ENCODE results near the gene ITIH4.

The ITIH4 gene
- 0.06 to 5.0 (median 0.38) reads per million in 18 experiments for total RNA-seq

GRCh38 chr3:52830535-52831258 lies at the start of gene ITIH4:
ITIH4 (minus strand) TSS chr3:52830672; CDS start chr3:52830642, 30 bp downstream.
- no peak for DNase-seq

DNA sequence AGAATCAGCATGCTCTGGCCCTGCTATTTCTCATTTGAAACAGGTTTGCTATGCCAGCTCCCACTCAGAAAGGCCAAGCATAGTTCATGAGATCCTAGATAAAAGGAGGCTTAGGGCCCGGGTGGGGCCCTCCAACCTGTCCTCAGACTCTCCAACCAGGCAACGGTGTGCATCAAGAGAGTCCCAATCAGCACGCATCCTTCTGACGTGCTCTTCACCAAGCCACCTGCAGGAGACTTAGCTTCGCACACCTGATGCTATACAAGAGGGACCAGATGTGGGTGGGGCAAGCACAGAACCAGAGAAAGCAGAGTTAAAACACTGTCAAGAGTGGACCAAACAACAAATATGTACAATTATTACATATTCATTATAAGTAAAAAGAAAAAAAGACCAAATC lies 49.6 kb upstream of the ITIH4 start:
- DNase-seq = no peak

- no peak for DNase-seq
These were observed 49.1 kb upstream of the ITIH4 start for GRCh38 chr3:52879581-52879980.

DNA sequence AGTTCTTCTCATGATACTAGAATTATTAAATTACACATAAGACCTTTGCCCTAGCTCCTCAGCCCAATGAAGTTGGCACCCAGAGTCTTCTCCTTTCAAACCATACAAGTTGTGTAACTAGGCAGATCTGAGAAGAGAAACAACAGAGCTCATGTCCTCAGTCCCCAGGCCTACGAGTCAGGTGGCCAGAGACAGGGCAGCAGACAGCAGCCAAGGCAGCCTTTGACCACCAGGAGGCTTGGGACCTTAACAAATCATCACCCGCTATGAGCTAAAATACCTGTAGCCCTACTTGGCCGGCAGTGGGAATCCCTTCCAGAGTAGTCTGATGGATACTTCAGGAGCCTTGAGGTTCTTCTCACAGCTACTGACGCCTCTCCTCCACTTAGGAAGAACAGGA lies 48.6 kb upstream of the ITIH4 start:
- DNase-seq = peak in 1 of 2 donors; percentile 47

- no peak for DNase-seq
These were observed 46.6 kb upstream of the ITIH4 start for GRCh38 chr3:52877085-52877484.

- DNase-seq = no peak
These were observed 44.6 kb upstream of the ITIH4 start for GRCh38 chr3:52874864-52875587.

GRCh38 chr3:52874160-52874701 lies 43.8 kb upstream of the ITIH4 start:
- no peak for DNase-seq

- peak; percentile 11 to 15 for DNase-seq
These were observed 43.1 kb upstream of the ITIH4 start for GRCh38 chr3:52873433-52874159.

GRCh38 chr3:52872245-52872644 lies 41.8 kb upstream of the ITIH4 start:
- peak; percentile 18 to 58 for DNase-seq

GRCh38 chr3:52871761-52872160 lies 41.3 kb upstream of the ITIH4 start:
- no peak for DNase-seq

- no peak for DNase-seq
These were observed 40.0 kb upstream of the ITIH4 start for GRCh38 chr3:52870471-52870870.

GRCh38 chr3:52866427-52866826 lies 36.0 kb upstream of the ITIH4 start:
- no peak for DNase-seq

GRCh38 chr3:52865994-52866393 lies 35.5 kb upstream of the ITIH4 start:
- DNase-seq = no peak

GRCh38 chr3:52860424-52860768 lies 29.9 kb upstream of the ITIH4 start:
- DNase-seq = no peak

DNA sequence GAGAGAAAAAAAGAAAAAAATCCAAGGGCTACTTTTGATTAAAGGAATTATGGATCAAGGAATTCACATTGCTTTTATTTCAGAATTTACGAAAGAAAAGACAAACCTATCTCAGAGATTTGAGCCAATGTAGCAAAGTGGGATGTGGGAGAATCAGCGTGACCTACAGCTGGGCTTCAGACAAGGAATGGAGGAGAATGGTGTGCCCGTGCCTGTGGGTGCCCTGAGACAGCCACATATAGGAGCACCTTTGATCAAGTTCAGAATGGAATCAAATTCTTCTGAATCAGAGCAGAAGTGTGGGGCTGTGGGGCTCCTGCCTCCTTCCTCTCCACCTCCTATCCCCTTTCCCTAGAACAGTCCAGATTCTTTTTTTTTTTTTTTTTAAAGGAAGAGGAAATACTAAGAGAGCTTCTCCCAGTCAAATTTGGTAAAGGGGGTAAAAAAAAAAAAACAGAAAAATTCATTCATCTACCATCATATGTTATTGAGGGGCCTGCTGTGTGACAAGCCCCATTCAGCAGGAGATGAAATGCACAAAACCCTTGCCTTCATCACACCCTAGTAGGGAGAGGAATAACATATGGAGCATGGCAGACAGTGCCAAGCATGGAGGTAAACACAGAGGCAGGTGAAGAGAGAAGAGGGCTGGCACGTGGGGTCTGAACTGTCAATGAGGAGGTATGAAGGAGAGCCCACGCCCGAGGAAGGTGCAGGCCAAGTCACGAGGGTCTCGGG lies 29.4 kb upstream of the ITIH4 start:
- DNase-seq = no peak

GRCh38 chr3:52857864-52858263 lies 27.4 kb upstream of the ITIH4 start:
- no peak for DNase-seq

DNA sequence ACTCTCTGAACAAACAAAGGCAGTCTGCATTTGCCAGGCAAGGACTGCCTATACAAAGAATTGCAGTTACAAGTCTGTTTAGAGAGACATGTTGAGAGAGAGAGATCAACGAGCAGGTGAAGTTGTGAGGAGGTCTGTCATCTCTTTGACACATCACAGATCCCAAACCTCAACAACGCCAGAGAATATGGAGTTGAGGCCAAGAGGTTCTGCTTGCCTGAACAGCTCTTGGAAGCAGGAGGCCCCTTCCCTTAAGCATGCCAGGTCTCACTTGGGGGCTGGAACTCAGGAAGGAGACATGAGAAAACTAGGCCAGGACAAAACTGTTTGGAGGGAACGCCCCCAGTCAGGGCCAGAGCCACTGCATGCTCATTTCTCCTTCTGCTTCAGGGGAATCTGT lies 26.7 kb upstream of the ITIH4 start:
- DNase-seq = no peak

DNA sequence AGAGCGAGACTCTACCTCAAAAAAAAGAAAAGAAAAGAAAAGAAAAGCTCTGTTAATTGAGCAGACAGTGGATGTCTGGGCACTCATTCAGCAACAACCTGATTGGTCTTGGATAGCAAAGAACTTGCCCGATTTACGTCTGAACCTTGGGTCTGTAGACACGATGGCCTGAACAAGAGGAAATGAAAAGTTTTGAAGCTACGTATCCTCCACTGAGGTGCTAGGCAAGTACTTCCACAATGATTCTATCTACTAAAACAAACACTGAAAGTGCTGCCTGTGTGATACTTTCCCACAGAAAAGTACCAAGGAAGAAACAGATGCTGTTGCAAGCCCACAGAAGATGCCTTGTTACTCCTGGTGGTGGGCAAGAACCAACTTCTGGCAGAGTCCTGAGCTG lies 26.2 kb upstream of the ITIH4 start:
- no peak for DNase-seq

DNA sequence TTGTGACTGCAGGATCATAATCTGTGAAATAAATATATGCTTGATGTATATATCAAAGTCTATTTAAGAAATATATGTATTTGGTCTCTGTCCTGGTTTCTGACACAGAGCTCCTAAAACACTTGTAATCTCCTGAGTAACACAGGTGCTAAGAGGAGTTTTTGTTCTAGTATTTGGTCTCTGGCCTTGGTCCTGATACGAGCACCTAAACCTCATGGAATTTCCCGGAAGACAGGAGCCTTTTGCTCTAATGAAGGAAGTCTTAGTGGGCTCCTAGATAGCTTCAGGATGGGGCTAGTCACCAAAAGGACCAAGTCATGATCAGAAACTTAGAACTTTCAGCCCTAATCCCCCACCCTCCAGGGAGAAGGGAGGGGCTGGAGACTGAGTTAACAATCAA lies 23.5 kb upstream of the ITIH4 start:
- no peak for DNase-seq

GRCh38 chr3:52852419-52852818 lies 21.9 kb upstream of the ITIH4 start:
- no peak for DNase-seq

- DNase-seq = peak; percentile 36 to 38
These were observed 20.9 kb upstream of the ITIH4 start for GRCh38 chr3:52851348-52851747.

DNA sequence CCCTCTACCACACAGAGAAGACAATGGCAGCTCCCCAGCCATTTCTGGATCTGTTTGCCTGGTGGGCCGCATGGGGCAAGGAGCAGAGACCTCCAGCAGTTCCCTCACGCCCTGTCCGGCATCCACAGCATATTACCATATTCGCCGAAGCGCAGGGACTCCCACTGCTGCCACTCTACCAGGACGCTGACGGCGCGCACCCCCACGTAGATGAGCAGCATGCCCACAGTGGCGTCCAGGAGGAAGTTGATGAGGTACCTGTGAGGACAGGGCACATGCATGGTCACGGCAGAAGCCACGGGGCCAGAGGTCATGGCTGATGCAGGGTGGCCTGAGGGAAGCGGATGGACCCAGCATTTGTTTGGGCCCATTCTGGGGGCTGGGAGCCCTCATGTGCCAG lies 19.2 kb upstream of the ITIH4 start:
- DNase-seq = no peak

- DNase-seq = peak in 1 of 2 donors; percentile 52
These were observed 18.1 kb upstream of the ITIH4 start for GRCh38 chr3:52848617-52849016.
